H7 (cell line): ENCODE data around the gene LZTS3. TPM values are rescaled to one million over a fixed set of nuclear protein-coding genes. Genes with fewer than 3 reads are reported as not detected.

Source experiments
- DNase-seq: peaks from one replicate; pipeline ENCODE4 v3.0.0; 2012
- H3K27me3 ChIP-seq: 2 replicates; pipeline ENCODE4 v1.6.0; 2011; ENCODE audit warnings: mild to moderate bottlenecking, low read length; ENCODE audit not compliant: control insufficient read depth, insufficient read depth
- H3K36me3 ChIP-seq: replicated peaks from 2 replicates; pipeline ENCODE4 v1.5.1; 2011; ENCODE audit warnings: low read length; ENCODE audit not compliant: control insufficient read depth, insufficient read depth
- H3K4me3 ChIP-seq: 2 replicates; pipeline ENCODE4 v1.5.1; 2011; ENCODE audit warnings: low read depth, mild to moderate bottlenecking, control low read depth, low read length, moderate library complexity; ENCODE audit not compliant: insufficient read depth
- total RNA-seq: library from RNA; depleted of rRNA; stranded (reverse); fragments of >200 nt; shearing (Covaris generic); gene quantifications from 2 replicates; pipeline ENCODE4 v1.2.3, GENCODE V29; 2014

LZTS3 gene
- total RNA-seq, 1 experiment from 2014 or later, result 10.2 TPM

DNA sequence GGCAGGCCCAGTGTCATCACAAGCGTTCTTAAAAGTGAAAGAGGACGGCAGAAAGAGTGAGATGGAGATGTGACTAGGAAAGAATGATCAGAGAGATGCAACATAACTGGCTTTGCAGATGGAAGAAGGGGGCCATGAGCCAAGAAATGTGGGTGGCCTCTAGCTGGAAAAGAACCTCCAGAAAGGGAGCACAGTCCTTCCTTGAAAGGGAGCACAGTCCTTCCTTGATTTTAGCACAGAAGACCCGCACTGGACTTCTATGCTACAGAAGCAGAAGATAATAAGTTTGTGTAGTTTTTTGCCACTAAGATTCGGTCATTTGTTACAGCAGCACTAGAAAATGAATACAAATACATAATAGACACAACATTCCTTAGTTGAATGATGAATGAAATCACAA, 7.0 kb upstream of the LZTS3 start:
- H3K27me3 ChIP-seq, result no peaks in the 10 kb centered on the region
- no peak for DNase-seq
- H3K36me3 ChIP-seq, result no peaks in the 10 kb centered on the region
- H3K4me3 ChIP-seq, result no peak overlapping the region

GRCh38 chr20:3177746-3178485, 4.6 kb upstream of the LZTS3 start:
- H3K36me3 ChIP-seq, result no peaks in the 10 kb centered on the region
- no peaks in the 10 kb centered on the region for H3K27me3 ChIP-seq
- no peak overlapping the region for H3K4me3 ChIP-seq
- DNase-seq, result no peak

- peak overlapping the region; percentile 0; the same call in 1 of the 2 replicates for H3K4me3 ChIP-seq
- no peaks in the 10 kb centered on the region for H3K36me3 ChIP-seq
- peaks cover 8% of the 10 kb centered on the region for H3K27me3 ChIP-seq
- DNase-seq, result no peak
Measured at GRCh38 chr20:3175270-3175669, 1.9 kb upstream of the LZTS3 start.

- H3K4me3 ChIP-seq, result peak overlapping the region; percentile 91
- H3K36me3 ChIP-seq, result no peaks in the 10 kb centered on the region; the same call in 1 of the 2 replicates
- no peak for DNase-seq
- H3K27me3 ChIP-seq, result peaks cover 8% of the 10 kb centered on the region
Measured at GRCh38 chr20:3174442-3175261, 1.3 kb upstream of the LZTS3 start.

- Histone ChIP-seq H3K27me3 (peaks cover 10% of the 10 kb centered on the region), H3K36me3 (no peaks in the 10 kb centered on the region; the same call in 1 of the 2 replicates), H3K4me3 (peak overlapping the region; percentile 91)
- peak; percentile 99 for DNase-seq
Measured at GRCh38 chr20:3173610-3174441, 477 bp upstream of the LZTS3 start.

GRCh38 chr20:3172126-3172932, 1.0 kb downstream of the LZTS3 start:
- H3K36me3 ChIP-seq, result no peaks in the 10 kb centered on the region; the same call in 1 of the 2 replicates
- peaks cover 22% of the 10 kb centered on the region for H3K27me3 ChIP-seq
- peak overlapping the region; percentile 83 for H3K4me3 ChIP-seq
- no peak for DNase-seq

DNA sequence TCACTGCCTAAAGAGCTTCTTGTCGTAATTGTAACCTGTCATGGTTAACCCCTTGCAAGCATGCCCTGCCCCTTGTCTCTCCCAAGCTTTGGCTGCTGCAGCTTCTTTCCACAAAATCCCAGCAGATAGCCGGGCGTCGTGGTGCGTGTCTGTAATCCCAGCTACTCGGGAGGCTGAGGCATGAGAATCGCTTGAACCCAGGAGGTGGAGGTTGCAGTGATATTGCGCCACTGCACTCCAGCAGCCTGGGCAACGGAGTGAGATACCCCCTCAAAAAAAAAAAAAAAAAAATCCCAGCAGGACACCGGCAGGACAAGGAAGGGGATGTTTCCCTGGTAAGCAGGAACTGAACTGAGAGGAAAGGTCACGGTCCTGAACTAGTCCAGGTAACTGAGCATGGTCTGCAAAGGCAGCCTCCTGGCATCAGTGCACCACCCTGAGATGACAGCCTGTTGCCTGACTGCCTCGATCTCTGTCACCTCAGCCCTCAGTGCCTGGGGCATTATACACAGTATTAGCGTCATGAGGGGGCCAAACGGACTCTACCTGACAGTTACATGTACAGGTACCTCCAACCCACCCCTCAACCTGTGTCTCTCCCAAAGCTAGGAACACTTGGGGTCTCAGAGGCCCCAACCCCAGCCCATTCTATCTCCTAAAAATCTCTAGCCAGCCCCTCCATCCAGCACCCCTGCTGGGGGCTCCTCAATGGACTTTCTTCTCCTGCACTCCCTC, 1.8 kb downstream of the LZTS3 start:
- peaks cover 25% of the 10 kb centered on the region for H3K27me3 ChIP-seq
- H3K4me3 ChIP-seq, result no peak overlapping the region
- no peaks in the 10 kb centered on the region; the same call in 1 of the 2 replicates for H3K36me3 ChIP-seq
- no peak for DNase-seq

DNA sequence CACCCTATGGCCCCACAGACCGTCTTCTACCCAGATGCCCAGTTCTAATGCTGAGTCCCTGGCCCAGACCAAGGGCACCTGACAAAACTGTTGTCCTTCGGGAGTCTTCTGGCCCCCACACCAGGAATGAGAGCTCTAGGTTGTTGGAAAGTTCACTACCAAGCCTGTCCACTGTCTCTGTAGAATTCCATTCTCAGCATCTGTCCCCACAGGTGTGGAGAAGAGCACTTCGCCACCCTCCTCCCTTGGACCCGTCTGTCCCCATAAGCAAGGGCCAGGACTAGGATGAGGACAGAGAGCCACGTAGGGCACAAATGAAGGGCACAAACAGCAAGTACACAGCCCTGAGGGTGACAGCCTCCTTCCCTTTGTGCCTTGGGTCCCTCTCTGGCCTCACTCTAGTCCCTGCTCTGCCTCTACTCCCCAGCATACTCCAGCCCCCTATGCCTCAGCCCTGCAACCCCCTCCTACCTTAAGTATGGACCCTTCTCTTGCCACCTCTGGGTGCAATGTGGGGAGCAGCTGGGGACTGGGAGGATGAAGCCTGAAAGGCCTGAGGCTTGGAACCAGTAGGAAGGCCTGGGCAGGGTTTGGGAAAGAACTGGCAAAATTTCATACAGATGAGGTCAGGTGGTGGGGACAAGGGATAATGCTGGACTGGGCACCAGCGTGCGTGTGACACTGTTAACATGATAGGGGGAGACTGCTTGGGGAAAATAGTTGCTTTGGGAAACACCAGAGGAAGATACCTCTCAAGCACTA, 4.3 kb downstream of the LZTS3 start:
- Histone ChIP-seq H3K36me3 (no peaks in the 10 kb centered on the region; the same call in 1 of the 2 replicates), H3K4me3 (no peak overlapping the region), H3K27me3 (peaks cover 25% of the 10 kb centered on the region)
- DNase-seq, result no peak

DNA sequence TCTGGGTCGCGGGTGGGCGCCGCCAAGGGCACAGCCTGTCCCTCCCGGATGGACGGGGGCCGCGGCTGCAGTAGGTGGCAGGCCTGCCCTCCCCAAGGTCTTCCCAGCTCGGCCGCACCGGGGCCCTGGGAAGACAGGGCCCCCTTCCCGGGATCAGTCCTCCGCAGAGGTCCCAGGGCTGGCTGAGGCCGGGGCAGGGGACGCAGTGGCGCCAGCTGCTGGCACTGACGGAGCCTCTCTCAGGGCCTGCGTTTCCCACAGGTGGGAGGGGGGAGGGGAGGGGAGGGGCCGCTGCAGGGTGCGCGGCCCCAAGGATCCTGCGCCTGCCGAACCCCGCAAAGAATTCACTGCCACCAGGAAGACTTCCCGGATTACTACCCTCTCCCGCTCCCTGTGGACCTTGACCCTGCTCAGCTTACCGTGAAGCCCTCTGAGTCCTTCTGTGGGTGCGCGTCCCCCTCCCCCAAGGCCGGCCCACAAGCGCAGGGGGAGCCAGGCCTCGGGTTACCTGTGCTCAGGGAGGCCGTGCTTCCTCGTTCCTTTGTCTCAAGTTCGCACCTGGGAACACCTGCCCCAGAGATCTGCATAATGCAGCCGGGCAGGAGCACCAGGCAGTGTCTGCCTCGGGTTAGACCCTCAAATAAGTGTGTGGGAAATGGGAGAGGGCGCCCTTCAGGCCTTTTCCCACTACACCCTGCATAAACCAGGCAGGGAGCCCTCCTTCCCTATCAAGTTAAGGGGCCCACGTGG, 5.1 kb downstream of the LZTS3 start:
- peak; percentile 96 for DNase-seq
- H3K4me3 ChIP-seq, result peak overlapping the region; percentile 42
- H3K27me3 ChIP-seq, result peaks cover 25% of the 10 kb centered on the region
- no peaks in the 10 kb centered on the region; the same call in 1 of the 2 replicates for H3K36me3 ChIP-seq

DNA sequence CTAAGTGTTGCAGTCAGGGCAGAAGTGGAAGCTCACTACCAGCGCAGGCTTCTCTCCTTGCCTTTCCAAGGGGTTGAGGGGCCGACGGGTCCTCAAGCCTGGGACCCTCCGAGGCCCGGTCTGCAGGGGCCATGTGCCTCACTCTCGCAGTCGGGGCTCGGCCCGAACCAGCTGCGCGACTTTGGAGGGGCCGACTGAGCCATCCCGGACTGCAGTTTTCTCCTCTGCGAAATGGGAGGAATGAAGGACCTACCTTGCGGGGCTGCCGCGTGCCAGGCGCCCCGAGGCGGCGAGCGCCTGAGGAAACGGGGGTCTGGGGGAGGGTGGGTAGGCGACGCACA, 5.6 kb downstream of the LZTS3 start:
- H3K27me3 ChIP-seq, result peaks cover 25% of the 10 kb centered on the region
- no peaks in the 10 kb centered on the region; the same call in 1 of the 2 replicates for H3K36me3 ChIP-seq
- peak overlapping the region; percentile 42 for H3K4me3 ChIP-seq
- DNase-seq, result no peak

- peak; percentile 40 for DNase-seq
- no peaks in the 10 kb centered on the region; the same call in 1 of the 2 replicates for H3K36me3 ChIP-seq
- H3K27me3 ChIP-seq, result peaks cover 18% of the 10 kb centered on the region; the same call in 1 of the 2 replicates
- no peak overlapping the region for H3K4me3 ChIP-seq
Measured at GRCh38 chr20:3166913-3167342, 6.4 kb downstream of the LZTS3 start.

GRCh38 chr20:3166338-3166912, 6.9 kb downstream of the LZTS3 start:
- no peaks in the 10 kb centered on the region; the same call in 1 of the 2 replicates for H3K36me3 ChIP-seq
- peak; percentile 28 for DNase-seq
- H3K4me3 ChIP-seq, result no peak overlapping the region
- H3K27me3 ChIP-seq, result peaks cover 18% of the 10 kb centered on the region; the same call in 1 of the 2 replicates
